ENCODE data around the gene GPR158.
"Not testable (repeated sequence)": the region's sequence is repeated elsewhere in the genome, so short reads cannot be mapped to it uniquely, and the experiment has no call there.

- TF ChIP-seq CTCF (IDR thresholded peaks at IDR 0.05; ENCODE audit: low read depth, low read length, poor library complexity, severe bottlenecking); EZH2phosphoT487 (IDR thresholded peaks at IDR 0.05; ENCODE audit: borderline replicate concordance, low read length): not testable (repeated sequence)
Observed at GRCh38 chr10:25163464-25163863, 11.3 kb upstream of the GPR158 start.
